AG08396 (cell line): ENCODE results near the gene SAMD8.
"Not testable (repeated sequence)": the region's sequence is repeated elsewhere in the genome, so short reads cannot be mapped to it uniquely, and the experiment has no call there.

Experiments
- DNase-seq: peaks from one replicate; pipeline ENCODE4 v3.0.0; 2012; ENCODE audit warnings: low spot score, mixed read lengths

The SAMD8 gene

DNA sequence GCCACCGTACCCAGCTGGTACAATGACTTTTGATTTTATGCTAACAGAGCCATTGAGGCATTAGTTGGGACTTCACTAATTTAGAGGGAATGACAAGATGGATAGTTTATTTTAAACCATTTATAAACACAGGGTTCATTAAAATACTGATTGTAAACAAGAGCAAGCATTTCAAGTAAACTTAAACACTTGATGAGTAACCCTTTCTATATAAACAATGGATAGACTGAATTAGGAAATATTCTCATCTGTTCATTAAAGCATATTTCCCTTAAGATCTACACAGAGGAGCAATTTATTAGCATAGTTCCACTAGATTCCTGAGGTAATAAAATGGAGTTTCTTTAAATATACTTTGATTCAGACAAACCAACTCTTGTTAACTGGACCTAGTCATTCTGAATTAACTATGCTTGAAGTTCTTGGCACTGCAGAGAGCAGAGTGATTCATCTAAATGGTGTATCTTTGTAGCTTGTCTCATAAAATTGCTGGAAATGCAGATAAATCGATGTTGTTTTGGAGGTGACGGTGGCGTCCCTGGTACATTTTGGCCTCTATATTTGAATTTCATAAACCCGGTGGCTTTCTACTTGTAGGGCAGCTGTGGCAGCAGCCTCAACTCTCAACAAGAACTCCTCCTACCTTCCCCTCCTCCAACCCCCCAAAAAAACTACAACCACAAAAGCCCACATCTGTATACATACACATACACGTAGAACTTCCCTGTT, 83.7 kb downstream of the SAMD8 start:
- peak; percentile 45 for DNase-seq

- no peak for DNase-seq
Measured at GRCh38 chr10:75197066-75197465, 85.6 kb downstream of the SAMD8 start.

- no peak for DNase-seq
Measured at GRCh38 chr10:75197906-75198305, 86.5 kb downstream of the SAMD8 start.

GRCh38 chr10:75199949-75200348, 88.5 kb downstream of the SAMD8 start:
- not testable (repeated sequence) for DNase-seq

DNA sequence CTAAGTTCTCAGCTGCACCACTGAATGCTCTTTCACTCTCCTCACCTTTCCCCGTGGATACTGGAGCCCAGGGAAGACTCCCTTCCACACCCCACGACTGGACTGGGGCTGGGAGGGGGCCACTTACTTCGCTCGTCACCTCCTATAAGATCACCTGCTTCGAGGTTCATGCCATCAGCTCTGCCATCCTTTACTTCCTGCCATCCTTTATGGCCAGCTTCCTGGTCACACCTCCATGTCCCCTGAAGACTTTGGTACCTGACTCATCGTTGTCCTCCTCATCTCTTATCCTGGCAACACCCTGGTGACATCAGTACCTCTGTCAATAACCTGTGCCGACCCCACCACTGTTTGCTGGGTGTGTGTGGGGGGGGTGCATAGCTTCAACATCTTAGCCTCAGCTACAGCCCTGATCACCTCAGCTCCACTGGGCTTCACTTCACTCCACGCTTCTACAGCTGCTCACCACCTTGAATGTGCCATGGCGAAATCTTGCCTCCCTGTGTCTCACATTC, 90.4 kb downstream of the SAMD8 start:
- no peak for DNase-seq

DNA sequence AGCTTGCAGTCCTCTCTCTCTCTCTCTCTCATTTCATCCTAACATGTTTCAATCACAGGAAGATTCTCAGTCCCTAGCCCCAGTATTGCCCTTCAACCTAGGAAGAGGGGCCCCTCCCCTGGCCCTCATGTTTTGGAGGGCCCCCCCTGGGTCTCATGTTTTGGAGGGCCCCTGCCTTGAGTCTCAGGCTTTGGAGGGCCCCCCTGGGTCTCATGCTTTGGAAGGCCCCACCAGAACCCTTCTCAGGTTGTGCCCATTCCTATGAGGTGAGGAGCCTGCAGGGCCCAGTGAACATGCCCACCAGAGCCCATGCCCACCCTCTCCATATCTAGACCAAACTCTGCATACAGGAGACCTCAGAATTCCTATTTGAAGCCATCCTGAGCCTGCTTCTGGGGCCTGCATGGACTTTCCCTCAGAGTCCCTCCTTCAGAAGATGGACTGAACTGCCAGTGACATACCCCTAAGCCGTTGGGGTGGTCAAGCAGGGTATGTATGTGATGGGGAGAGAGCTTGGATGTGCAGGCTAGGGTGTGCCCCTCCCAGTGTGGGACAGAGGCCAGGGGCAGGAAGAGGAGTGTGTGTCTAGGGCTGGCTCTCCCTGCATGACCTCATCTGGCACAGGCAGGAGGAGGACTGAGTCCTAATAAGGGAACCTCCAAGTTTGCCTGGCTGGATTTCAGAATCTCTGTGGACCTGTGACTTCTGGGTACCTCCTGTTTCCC, 91.0 kb downstream of the SAMD8 start:
- DNase-seq: peak; percentile 70

GRCh38 chr10:75203046-75203620, 91.7 kb downstream of the SAMD8 start:
- DNase-seq: not testable (repeated sequence)

GRCh38 chr10:75203724-75204123, 92.3 kb downstream of the SAMD8 start:
- DNase-seq: no peak

GRCh38 chr10:75205908-75206307, 94.5 kb downstream of the SAMD8 start:
- DNase-seq: no peak

DNA sequence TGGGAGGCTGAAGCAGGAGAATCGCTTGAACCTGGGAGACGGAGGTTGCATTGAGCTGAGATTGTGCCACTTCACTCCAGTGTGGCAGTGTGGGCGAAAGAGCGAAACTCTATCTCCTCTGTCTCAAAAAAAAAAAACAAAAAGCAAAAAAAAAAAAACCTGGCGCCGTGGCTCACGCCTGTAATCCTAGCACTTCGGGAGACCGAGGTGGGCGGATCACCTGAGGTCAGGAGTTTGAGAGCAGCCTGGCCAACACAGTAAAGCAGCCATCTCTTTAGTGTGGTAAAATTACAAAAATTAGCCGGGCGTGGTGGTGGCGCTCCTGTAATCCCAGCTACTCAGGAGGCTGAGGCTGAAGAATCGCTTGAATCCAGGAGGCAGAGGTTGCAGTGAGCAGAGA, 95.2 kb downstream of the SAMD8 start:
- DNase-seq: not testable (repeated sequence)

GRCh38 chr10:75207079-75207856, 95.8 kb downstream of the SAMD8 start:
- DNase-seq: no peak

GRCh38 chr10:75207857-75208144, 96.3 kb downstream of the SAMD8 start:
- no peak for DNase-seq

DNA sequence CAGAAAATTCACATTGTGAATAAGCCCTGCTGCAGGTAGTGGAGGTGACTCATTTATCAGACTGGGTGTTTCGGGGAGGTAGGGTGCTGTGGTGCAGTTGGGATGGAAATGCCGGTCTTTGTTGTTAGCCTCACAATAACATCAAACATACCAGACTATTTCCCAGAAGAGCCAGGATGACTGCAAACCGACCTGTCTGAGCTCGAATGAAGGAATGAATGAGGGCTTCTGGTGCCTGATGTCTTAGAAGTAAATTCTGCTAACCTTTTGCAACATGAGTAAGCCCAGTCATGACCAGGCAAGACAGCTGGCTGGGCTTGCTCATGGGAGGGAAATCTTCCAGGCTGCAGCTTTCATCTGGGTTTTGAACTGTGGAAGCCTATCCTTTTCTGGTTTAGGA, 96.7 kb downstream of the SAMD8 start:
- peak; percentile 61 for DNase-seq

DNA sequence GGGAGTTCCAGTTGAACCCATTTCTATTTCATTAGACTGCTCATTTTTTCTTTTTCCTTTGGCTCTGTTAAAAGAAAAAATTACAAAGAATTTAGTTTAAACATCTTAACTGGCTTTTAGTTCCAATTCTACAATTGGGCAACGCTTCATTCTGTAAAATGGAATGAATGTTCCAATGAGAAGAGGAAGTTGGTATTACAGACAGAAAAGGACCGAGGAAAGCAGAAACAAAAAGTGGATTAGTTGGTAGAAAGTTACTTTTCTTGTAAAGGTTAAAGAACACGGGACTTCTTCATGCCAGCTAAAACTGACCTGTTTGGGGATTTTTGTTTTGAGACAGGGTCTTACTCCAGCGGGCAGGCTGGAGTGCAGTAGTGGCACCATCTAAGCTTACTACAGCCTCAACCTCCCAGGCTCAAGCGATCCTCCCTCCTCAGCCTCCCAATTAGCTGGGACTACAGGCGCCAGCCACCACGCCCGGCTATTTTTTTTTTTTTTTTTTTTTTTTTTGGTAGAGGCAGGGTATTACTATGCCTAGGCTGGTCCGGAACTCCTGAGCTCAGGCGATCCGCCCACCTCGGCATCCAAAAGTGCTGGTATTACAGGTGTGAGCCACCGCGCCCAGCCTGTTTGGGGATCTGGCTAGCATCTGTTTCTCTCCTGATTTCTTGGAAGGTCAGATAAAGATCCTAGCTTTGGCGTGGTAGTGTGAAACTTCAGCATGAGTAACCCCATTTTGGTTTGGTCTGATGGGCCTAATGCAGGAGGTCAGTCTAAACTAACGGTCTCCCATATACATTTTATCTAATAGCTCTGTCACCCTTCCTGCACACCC, 97.8 kb downstream of the SAMD8 start:
- no peak for DNase-seq

GRCh38 chr10:75209921-75210281, 98.4 kb downstream of the SAMD8 start:
- peak; percentile 75 for DNase-seq

DNA sequence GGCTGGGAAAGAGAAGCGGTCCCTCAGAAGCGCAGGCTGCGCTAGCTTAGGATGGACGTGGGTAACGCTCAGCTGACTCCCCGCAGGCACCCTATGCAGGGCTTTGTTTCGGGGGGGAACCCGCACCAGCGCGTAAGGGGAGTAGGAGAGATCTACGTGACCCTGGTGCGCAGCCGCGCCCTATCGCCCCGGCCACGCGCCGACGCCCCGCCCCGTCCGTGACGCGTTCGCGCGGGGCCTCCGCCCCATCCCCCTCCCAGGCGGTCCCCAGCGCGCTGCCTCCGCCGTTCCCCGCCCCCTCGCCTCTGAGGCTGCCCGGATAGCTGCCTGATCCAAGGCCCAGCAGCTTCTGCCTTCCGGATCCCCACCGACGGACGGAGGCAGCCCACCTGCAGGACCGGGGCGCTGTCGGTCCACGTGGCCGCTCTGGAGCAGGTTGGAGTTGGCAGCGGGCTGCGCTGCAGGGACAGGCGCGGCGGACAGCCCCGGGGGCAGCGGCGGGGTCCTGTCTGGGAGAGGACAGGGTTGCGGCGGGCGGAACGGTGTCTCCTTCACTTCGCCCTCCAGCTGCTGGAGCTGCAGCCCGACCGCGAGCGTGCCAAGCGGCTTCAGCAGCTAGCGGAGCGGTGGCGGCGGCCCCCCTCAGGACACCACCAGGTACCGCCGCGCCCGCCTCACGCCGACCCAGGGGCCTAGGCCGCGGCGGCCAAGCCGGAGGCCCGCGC, 99.0 kb downstream of the SAMD8 start, which contains the start of gene VDAC2:
TSS of gene VDAC2 (plus strand) at position 515 of the 725 bp plus-strand sequence. CDS start 363 bp downstream, outside the sequence.
- DNase-seq: peak; percentile 95

DNA sequence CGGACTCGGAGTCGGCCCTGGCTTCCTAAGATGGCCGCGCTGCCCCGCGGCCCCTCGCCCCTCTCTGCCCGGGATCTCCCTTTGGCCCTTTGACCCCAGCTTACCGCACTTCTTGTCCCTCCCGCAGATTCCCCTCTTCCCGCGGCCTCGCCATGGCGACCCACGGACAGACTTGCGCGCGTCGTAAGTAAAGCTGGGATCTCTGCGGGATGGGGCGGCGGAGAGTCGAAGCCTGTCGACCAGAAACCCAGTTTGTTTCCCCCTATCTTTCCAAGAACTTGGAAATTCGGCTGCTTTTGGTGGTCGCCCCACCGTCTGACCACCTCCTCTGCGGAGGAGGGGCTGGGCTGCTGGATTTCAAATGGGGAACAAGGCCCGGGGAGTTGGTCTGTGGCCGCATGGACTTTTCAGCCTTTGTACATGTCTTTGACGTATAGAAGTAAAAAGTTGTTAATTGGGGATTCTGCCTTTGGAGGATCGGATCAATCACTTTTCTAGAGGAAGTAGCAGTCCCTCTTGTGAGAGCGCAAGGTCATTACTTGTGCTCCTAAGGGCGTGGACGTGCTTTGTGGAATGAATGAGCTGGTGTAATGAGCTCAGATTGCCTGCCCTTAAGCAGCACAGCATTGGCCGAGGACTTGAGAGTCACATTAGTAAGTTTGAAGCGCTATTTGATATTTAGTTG, 99.7 kb downstream of the SAMD8 start:
- peak; percentile 51 for DNase-seq

- DNase-seq: no peak
Measured at GRCh38 chr10:75212343-75212742, 100.9 kb downstream of the SAMD8 start.

DNA sequence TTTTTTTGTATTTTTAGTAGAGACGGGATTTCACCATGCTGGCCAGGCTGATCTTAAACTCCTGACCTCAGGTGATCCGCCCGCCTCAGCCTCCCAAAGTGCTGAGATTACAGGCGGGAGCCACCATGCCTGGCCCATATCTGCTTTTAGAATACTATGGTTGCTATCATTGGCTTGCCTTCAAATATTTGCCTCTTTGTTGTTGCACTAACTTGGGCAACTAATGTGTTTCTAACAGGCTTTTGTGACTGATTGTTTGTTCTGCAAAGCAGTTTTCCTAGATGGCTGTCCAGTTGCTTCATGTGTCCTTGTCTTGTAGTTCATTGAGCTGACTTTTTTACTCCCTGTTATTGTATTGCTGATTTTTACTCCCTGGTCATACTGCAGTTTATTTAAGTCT, 108.8 kb downstream of the SAMD8 start:
- DNase-seq: no peak

DNA sequence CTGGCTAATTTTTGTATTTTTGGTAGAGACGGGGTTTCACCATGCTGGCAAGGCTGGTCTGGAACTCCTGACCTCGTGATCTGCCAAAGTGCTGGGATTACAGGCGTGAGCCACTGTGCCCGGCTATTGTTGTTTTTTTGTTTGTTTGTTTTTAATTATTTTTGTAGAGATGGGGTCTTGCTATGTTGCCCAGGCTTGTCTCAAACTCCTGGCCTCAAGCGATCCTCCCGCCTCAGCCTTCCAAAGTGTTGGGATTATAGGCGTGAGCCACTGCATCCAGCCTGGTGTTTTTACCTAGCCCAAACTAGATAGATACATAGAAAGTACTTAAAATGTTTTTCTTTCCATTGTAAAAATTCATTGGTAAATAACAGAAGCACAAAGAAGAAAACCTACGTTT, 110.0 kb downstream of the SAMD8 start:
- DNase-seq: not testable (repeated sequence)
